Hepatocyte (in vitro differentiated cells): ENCODE data around the gene SORCS2. TPM values are rescaled to one million over a fixed set of nuclear protein-coding genes. Genes with fewer than 3 reads are reported as not detected.

ENCODE experiments used
- DNase-seq: peaks from one replicate; pipeline ENCODE4 v3.0.0-alpha.2; 2016; ENCODE audit warnings: low spot score
- H2AFZ ChIP-seq: fragments of 200-600 bp; sonication (generic); 2 replicates; pipeline ENCODE4 v1.6.0; 2016; ENCODE audit warnings: antibody characterized with exemption, mild to moderate bottlenecking
- H3K27ac ChIP-seq: fragments of 200-600 bp; sonication (generic); 2 replicates; pipeline ENCODE4 v1.5.1; 2016; ENCODE audit warnings: mild to moderate bottlenecking
- H3K27me3 ChIP-seq: fragments of 200-600 bp; sonication (generic); 2 replicates; pipeline ENCODE4 v1.6.1; 2016
- H3K36me3 ChIP-seq: fragments of 200-600 bp; sonication (generic); replicated peaks from 2 replicates; pipeline ENCODE4 v1.5.1; 2016; ENCODE audit warnings: low read depth; ENCODE audit not compliant: insufficient read depth
- H3K4me1 ChIP-seq: fragments of 200-600 bp; sonication (generic); 2 replicates; pipeline ENCODE4 v1.5.1; 2016; ENCODE audit warnings: mild to moderate bottlenecking, moderate library complexity; ENCODE audit not compliant: insufficient read depth
- H3K4me2 ChIP-seq: fragments of 200-600 bp; sonication (generic); 2 replicates; pipeline ENCODE4 v1.6.0; 2016
- H3K4me3 ChIP-seq: fragments of 200-600 bp; sonication (generic); 2 replicates; pipeline ENCODE4 v1.5.1; 2016; ENCODE audit warnings: mild to moderate bottlenecking
- H3K79me2 ChIP-seq: fragments of 200-600 bp; sonication (generic); 2 replicates; pipeline ENCODE4 v1.6.0; 2017; ENCODE audit warnings: mild to moderate bottlenecking
- H3K9me2 ChIP-seq: fragments of 200-600 bp; sonication (generic); replicated peaks from 2 replicates; pipeline ENCODE4 v1.6.0; 2017; ENCODE audit warnings: mild to moderate bottlenecking; ENCODE audit not compliant: insufficient read depth
- H3K9me3 ChIP-seq: fragments of 200-600 bp; sonication (generic); 2 replicates; pipeline ENCODE4 v1.5.1; 2016; ENCODE audit warnings: low read depth, mild to moderate bottlenecking
- H4K20me1 ChIP-seq: fragments of 200-600 bp; sonication (generic); 2 replicates; pipeline ENCODE4 v1.6.0; 2016; ENCODE audit warnings: mild to moderate bottlenecking; ENCODE audit not compliant: insufficient read depth, poor library complexity, severe bottlenecking
- CTCF ChIP-seq: fragments of 200-600 bp; sonication (generic); IDR thresholded peaks from 2 replicates; pipeline ENCODE4 v1.5.1; 2016; ENCODE audit warnings: antibody characterized with exemption, mild to moderate bottlenecking; ENCODE audit not compliant: poor library complexity
- EZH2 ChIP-seq: fragments of 200-600 bp; sonication (generic); IDR thresholded peaks from 2 replicates; pipeline ENCODE4 v1.6.1; 2016; ENCODE audit warnings: antibody characterized with exemption, mild to moderate bottlenecking, borderline replicate concordance
- EZH2phosphoT487 ChIP-seq: fragments of 200-600 bp; sonication (generic); IDR thresholded peaks from one replicate; pipeline ENCODE4 v1.6.1; 2018; ENCODE audit warnings: antibody characterized with exemption, mild to moderate bottlenecking, low read depth, moderate library complexity; ENCODE audit not compliant: unreplicated experiment, severe bottlenecking
- WGBS: methylation state at CpG from one replicate; pipeline ENCODE4 v1.1.6; 2016; ENCODE audit warnings: low lambda C conversion rate; ENCODE audit errors: missing lambda C conversion rate; 5-methylcytosine and 5-hydroxymethylcytosine counted together
- polyA plus RNA-seq: library from polyadenylated mRNA; unstranded; fragments of >200 nt; fragmentation: Nextera tagmentation; extraction: Ambion mirVana; gene quantifications from 2 replicates; pipeline ENCODE4 v1.2.1, GENCODE V29; 2016
- total RNA-seq: library from RNA; depleted of rRNA; stranded (reverse); fragments of >200 nt; gene quantifications from 2 replicates; pipeline ENCODE4 v1.2.3, GENCODE V29; 2014

Gene SORCS2
- total and polyA plus RNA-seq, 2 experiments from 2014 or later, result 1.6 to 4.8 TPM

- Histone ChIP-seq H2AFZ (no peak overlapping the region), H3K4me3 (no peak overlapping the region), H3K36me3 (no peaks in the 10 kb centered on the region), H3K27me3 (no peaks in the 10 kb centered on the region), H3K79me2 (no peaks in the 10 kb centered on the region), H3K27ac (no peak overlapping the region), H3K4me1 (peaks cover 3% of the 10 kb centered on the region), H3K4me2 (no peak overlapping the region), H3K9me3 (no peaks in the 10 kb centered on the region), H3K9me2 (no peaks in the 10 kb centered on the region), H4K20me1 (no peaks in the 10 kb centered on the region)
- TF ChIP-seq EZH2phosphoT487 (no peak), EZH2 (no peak), CTCF (no peak)
- 50% methylated on average over 8 of the region's 8 CpGs for WGBS
- no peak for DNase-seq
Observed at GRCh38 chr4:7261087-7261486, 68.7 kb downstream of the SORCS2 start.

DNA sequence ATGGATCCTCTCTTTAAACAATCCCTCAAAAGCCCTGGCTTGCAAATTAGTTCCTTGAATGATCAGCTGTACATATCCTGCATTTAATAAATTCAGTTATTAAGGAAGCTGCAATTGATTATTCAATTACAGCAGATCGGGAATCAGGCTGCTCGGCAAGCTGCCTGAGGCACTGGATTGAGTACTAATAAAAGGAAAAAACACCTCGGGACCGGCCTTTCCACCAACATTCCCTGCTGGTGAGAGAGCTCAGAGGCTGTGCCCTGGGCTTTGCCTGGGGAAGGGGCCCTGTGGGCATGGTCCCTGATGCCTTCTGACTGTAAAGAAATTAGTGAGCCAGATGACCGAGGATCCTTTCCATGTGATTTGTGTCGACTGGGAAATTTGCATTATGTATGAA is 69.2 kb downstream of the SORCS2 start:
- Histone ChIP-seq H3K9me3 (no peaks in the 10 kb centered on the region), H4K20me1 (no peaks in the 10 kb centered on the region), H3K27ac (no peak overlapping the region), H3K27me3 (no peaks in the 10 kb centered on the region), H3K36me3 (no peaks in the 10 kb centered on the region), H3K4me1 (peaks cover 3% of the 10 kb centered on the region), H3K4me2 (no peak overlapping the region), H2AFZ (no peak overlapping the region), H3K4me3 (no peak overlapping the region), H3K79me2 (no peaks in the 10 kb centered on the region), H3K9me2 (no peaks in the 10 kb centered on the region)
- WGBS, result 70% methylated on average over 6 of the region's 6 CpGs
- no peak for DNase-seq
- no peak for TF ChIP-seq EZH2
- no peak for TF ChIP-seq EZH2phosphoT487
- no peak for TF ChIP-seq CTCF

DNA sequence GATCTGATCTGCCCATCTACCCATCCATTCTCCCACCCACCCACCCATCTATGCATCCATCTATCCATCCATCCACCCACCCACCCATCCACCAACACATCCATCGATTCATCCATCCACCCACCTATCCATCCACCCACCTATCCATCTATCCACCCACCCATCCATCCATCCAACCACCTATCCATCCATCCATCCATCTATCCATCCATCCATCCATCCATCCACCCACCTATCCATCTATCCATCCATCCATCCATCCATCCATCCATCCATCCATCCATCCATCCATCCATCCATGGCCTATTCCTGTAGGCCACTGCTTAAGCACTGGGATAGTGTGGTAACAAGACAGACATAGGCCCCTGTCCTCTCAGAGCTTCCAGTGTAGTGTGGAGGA is 69.8 kb downstream of the SORCS2 start:
- Histone ChIP-seq H3K9me3 (no peaks in the 10 kb centered on the region), H3K27ac (no peak overlapping the region), H3K36me3 (no peaks in the 10 kb centered on the region), H2AFZ (no peak overlapping the region), H3K4me1 (peaks cover 1% of the 10 kb centered on the region), H3K79me2 (no peaks in the 10 kb centered on the region), H3K9me2 (no peaks in the 10 kb centered on the region), H3K4me3 (no peak overlapping the region), H3K4me2 (no peak overlapping the region), H3K27me3 (no peaks in the 10 kb centered on the region), H4K20me1 (no peaks in the 10 kb centered on the region)
- DNase-seq, result no peak
- TF ChIP-seq EZH2 (no peak), CTCF (no peak), EZH2phosphoT487 (no peak)
- 100% methylated on average over 1 of the region's 1 CpG for WGBS

- Histone ChIP-seq H3K27me3 (no peaks in the 10 kb centered on the region), H3K9me3 (no peaks in the 10 kb centered on the region), H3K9me2 (no peaks in the 10 kb centered on the region), H3K36me3 (no peaks in the 10 kb centered on the region), H3K27ac (no peak overlapping the region), H2AFZ (no peak overlapping the region), H3K79me2 (no peaks in the 10 kb centered on the region), H3K4me1 (no peaks in the 10 kb centered on the region), H3K4me2 (no peak overlapping the region), H3K4me3 (no peak overlapping the region), H4K20me1 (no peaks in the 10 kb centered on the region)
- TF ChIP-seq EZH2 (no peak), EZH2phosphoT487 (no peak), CTCF (no peak)
- DNase-seq, result no peak
- WGBS, result 93% methylated on average over 9 of the region's 11 CpGs
Observed at GRCh38 chr4:7263166-7263565, 70.8 kb downstream of the SORCS2 start.
